Fibroblast of lung (primary cell): ENCODE results near the gene P4HA3. TPM values are rescaled to one million over a fixed set of nuclear protein-coding genes. Genes with fewer than 3 reads are reported as not detected.

Experiments used
- DNase-seq, 2 donors: peaks; one replicate each; pipeline versions ENCODE4 v3.0.0 to v3.0.0-alpha.2; 2010; ENCODE audit warnings: low read depth in 2 of 2
- H2AFZ ChIP-seq: 2 replicates; pipeline ENCODE4 v1.5.1; 2012; ENCODE audit warnings: low read length, control low read depth, inconsistent platforms
- H3K27ac ChIP-seq: 2 replicates; pipeline ENCODE4 v1.5.1; 2011; ENCODE audit warnings: low read length, control low read depth; ENCODE audit not compliant: insufficient read depth
- H3K27me3 ChIP-seq: 2 replicates; pipeline ENCODE4 v1.5.1; 2011; ENCODE audit warnings: mild to moderate bottlenecking, low read length; ENCODE audit not compliant: control insufficient read depth, insufficient read depth
- H3K36me3 ChIP-seq: 2 replicates; pipeline ENCODE4 v1.5.1; 2011; ENCODE audit warnings: low read length; ENCODE audit not compliant: control insufficient read depth, insufficient read depth
- H3K4me1 ChIP-seq: 2 replicates; pipeline ENCODE4 v1.5.1; 2011; ENCODE audit warnings: low read length; ENCODE audit not compliant: control insufficient read depth, insufficient read depth; ENCODE audit errors: extremely low read depth
- H3K4me2 ChIP-seq: 2 replicates; pipeline ENCODE4 v1.5.1; 2011; ENCODE audit warnings: low read length, control low read depth; ENCODE audit not compliant: insufficient read depth; ENCODE audit errors: extremely low read depth
- H3K4me3 ChIP-seq, 4 experiments: fragments of 200-600 bp in 1 of 4; sonication (generic) in 1 of 4; replicated peaks in 1 of 4; 2 replicates each; pipeline ENCODE4 v1.5.1; 2011 to 2016; ENCODE audit warnings: low read length in 4 of 4, low read depth in 3 of 4, mild to moderate bottlenecking in 3 of 4, control low read depth in 2 of 4, inconsistent platforms in 1 of 4, mixed read lengths in 1 of 4; ENCODE audit not compliant: insufficient read depth in 1 of 4; ENCODE audit errors: control extremely low read depth in 1 of 4
- H3K79me2 ChIP-seq: 2 replicates; pipeline ENCODE4 v1.5.1; 2012; ENCODE audit warnings: mild to moderate bottlenecking, low read length, inconsistent platforms; ENCODE audit not compliant: control insufficient read depth, insufficient read depth
- H3K9ac ChIP-seq: 2 replicates; pipeline ENCODE4 v1.5.1; 2011; ENCODE audit warnings: mild to moderate bottlenecking, low read length, control low read depth; ENCODE audit not compliant: insufficient read depth
- H3K9me3 ChIP-seq: 2 replicates; pipeline ENCODE4 v1.5.1; 2012; ENCODE audit warnings: low read depth, low read length; ENCODE audit not compliant: control insufficient read depth, insufficient read depth
- H4K20me1 ChIP-seq: 2 replicates; pipeline ENCODE4 v1.5.1; 2011; ENCODE audit warnings: low read length; ENCODE audit not compliant: control insufficient read depth, insufficient read depth; ENCODE audit errors: extremely low read depth
- CTCF ChIP-seq, 2 donors: IDR thresholded peaks in 1 of 2; conservative IDR thresholded peaks in 1 of 2; 1 replicate in 1 of 2; 2 replicates in 1 of 2; pipeline ENCODE4 v1.5.1; 2011 to 2012; ENCODE audit warnings: low read length in 2 of 2, control low read depth in 1 of 2, inconsistent platforms in 1 of 2, low read depth in 1 of 2, mild to moderate bottlenecking in 1 of 2
- EZH2 ChIP-seq: IDR thresholded peaks from 2 replicates; pipeline ENCODE4 v1.5.1; 2012; ENCODE audit warnings: low read length, control low read depth, mild to moderate bottlenecking; ENCODE audit errors: missing control alignments
- polyA plus RNA-seq, 2 donors: library from polyadenylated mRNA; depleted of rRNA in 1 of 2; stranded (reverse) in 1 of 2; unstranded in 1 of 2; fragments of >200 nt; gene quantifications; 2 replicates each; pipeline ENCODE4 v1.2.1, GENCODE V29; 2011 to 2012; ENCODE audit warnings: missing spikeins in 1 of 2
- total RNA-seq: library from RNA; depleted of rRNA; stranded (reverse); fragments of >200 nt; gene quantifications from 2 replicates; pipeline ENCODE4 v1.2.1, GENCODE V29; 2014

The P4HA3 gene
- total and polyA plus RNA-seq, 2 donors (not counting 1 experiment from before 2014, with no cell fraction given) = 3.1 to 4.1 TPM

- Histone ChIP-seq H3K79me2 (no peaks in the 10 kb centered on the region), H3K4me3 (no peak overlapping the region), H3K4me2 (no peak overlapping the region), H3K9ac (no peak overlapping the region), H4K20me1 (no peaks in the 10 kb centered on the region), H3K9me3 (no peaks in the 10 kb centered on the region), H3K36me3 (no peaks in the 10 kb centered on the region), H3K27me3 (no peaks in the 10 kb centered on the region), H3K27ac (no peak overlapping the region), H2AFZ (no peak overlapping the region), H3K4me1 (no peaks in the 10 kb centered on the region)
- DNase-seq = no peak
- no peak for TF ChIP-seq EZH2
- TF ChIP-seq CTCF (conservative IDR thresholded peaks at IDR 0.05 in 1 of 2, IDR thresholded peaks at IDR 0.05 in 1 of 2; ENCODE audit: low read depth in 1 of 2, low read length in 2 of 2) = no peak
These were observed 77.8 kb downstream of the P4HA3 start for GRCh38 chr11:74233683-74234082.

- H3K4me3 ChIP-seq = no peak overlapping the region
- no peaks in the 10 kb centered on the region for H3K9me3 ChIP-seq
- no peaks in the 10 kb centered on the region for H4K20me1 ChIP-seq
- no peak overlapping the region for H3K4me2 ChIP-seq
- H3K27me3 ChIP-seq = no peaks in the 10 kb centered on the region
- H3K27ac ChIP-seq = no peak overlapping the region
- no peak overlapping the region for H2AFZ ChIP-seq
- no peaks in the 10 kb centered on the region for H3K4me1 ChIP-seq
- no peak overlapping the region for H3K9ac ChIP-seq
- DNase-seq = no peak
- H3K36me3 ChIP-seq = no peaks in the 10 kb centered on the region
- TF ChIP-seq EZH2 (no peak), CTCF (conservative IDR thresholded peaks at IDR 0.05 in 1 of 2, IDR thresholded peaks at IDR 0.05 in 1 of 2; ENCODE audit: low read depth in 1 of 2, low read length in 2 of 2) (no peak)
- no peaks in the 10 kb centered on the region for H3K79me2 ChIP-seq
These were observed 79.0 kb downstream of the P4HA3 start for GRCh38 chr11:74232311-74232950.

- H3K9ac ChIP-seq = no peak overlapping the region
- H3K4me1 ChIP-seq = no peaks in the 10 kb centered on the region
These were observed 84.5 kb downstream of the P4HA3 start for GRCh38 chr11:74226907-74227306.

More at GRCh38 chr11:74226907-74227306, 84.5 kb downstream of the P4HA3 start:
- H2AFZ ChIP-seq = no peak overlapping the region
- no peaks in the 10 kb centered on the region for H3K27me3 ChIP-seq
- H3K36me3 ChIP-seq = no peaks in the 10 kb centered on the region
- TF ChIP-seq EZH2 (no peak), CTCF (conservative IDR thresholded peaks at IDR 0.05 in 1 of 2, IDR thresholded peaks at IDR 0.05 in 1 of 2; ENCODE audit: low read depth in 1 of 2, low read length in 2 of 2) (no peak)
- no peaks in the 10 kb centered on the region for H3K9me3 ChIP-seq
- H3K79me2 ChIP-seq = no peaks in the 10 kb centered on the region
- no peak for DNase-seq
- H4K20me1 ChIP-seq = no peaks in the 10 kb centered on the region
- H3K4me3 ChIP-seq = no peak overlapping the region
- H3K27ac ChIP-seq = no peak overlapping the region
- H3K4me2 ChIP-seq = no peak overlapping the region
